Liver (tissue), 9 donors: ENCODE data around the gene DENND2D. TPM values are rescaled to one million over a fixed set of nuclear protein-coding genes. Genes with fewer than 3 reads are reported as not detected.

ENCODE experiments used
- DNase-seq: peaks from one replicate; pipeline ENCODE4 v3.0.0-alpha.2; 2017; ENCODE audit warnings: low spot score
- H3K27ac ChIP-seq, 2 donors: one replicate each; pipeline ENCODE4 v1.7.0; 2013; ENCODE audit warnings: inconsistent platforms in 2 of 2, low read length in 2 of 2, control low read depth in 1 of 2, low read depth in 1 of 2, mild to moderate bottlenecking in 1 of 2
- H3K27me3 ChIP-seq, 4 donors: one replicate each; pipeline versions ENCODE4 v1.6.1 to v1.7.0; 2013; ENCODE audit warnings: low read length in 3 of 4, inconsistent platforms in 1 of 4, mild to moderate bottlenecking in 1 of 4, moderate library complexity in 1 of 4; ENCODE audit not compliant: control insufficient read depth in 4 of 4, insufficient read depth in 4 of 4
- H3K36me3 ChIP-seq, 4 donors: one replicate each; pipeline versions ENCODE4 v1.6.1 to v1.7.0; 2013; ENCODE audit warnings: low read length in 3 of 4, mild to moderate bottlenecking in 3 of 4, low read depth in 1 of 4, moderate library complexity in 1 of 4; ENCODE audit not compliant: control insufficient read depth in 4 of 4, insufficient read depth in 3 of 4
- H3K4me1 ChIP-seq, 4 donors: one replicate each; pipeline versions ENCODE4 v1.6.1 to v1.7.0; 2013; ENCODE audit warnings: low read length in 3 of 4, mild to moderate bottlenecking in 3 of 4, moderate library complexity in 1 of 4; ENCODE audit not compliant: control insufficient read depth in 4 of 4, insufficient read depth in 4 of 4
- H3K4me3 ChIP-seq, 3 donors: one replicate each; pipeline versions ENCODE4 v1.6.1 to v1.7.0; 2013; ENCODE audit warnings: low read length in 3 of 3, control low read depth in 1 of 3, low read depth in 1 of 3, mild to moderate bottlenecking in 1 of 3
- H3K9ac ChIP-seq, 2 donors: one replicate each; pipeline ENCODE4 v1.7.0; 2013; ENCODE audit warnings: low read length in 2 of 2, mild to moderate bottlenecking in 2 of 2, moderate library complexity in 2 of 2, control low read depth in 1 of 2, low read depth in 1 of 2
- H3K9me3 ChIP-seq, 4 donors: one replicate each; pipeline versions ENCODE4 v1.6.1 to v1.7.0; 2013; ENCODE audit warnings: low read length in 3 of 4; ENCODE audit not compliant: control insufficient read depth in 4 of 4
- ATF3 ChIP-seq: IDR thresholded peaks from 2 replicates; pipeline ENCODE4 v1.6.1; 2016; ENCODE audit warnings: antibody characterized with exemption
- CTCF ChIP-seq: fragments of 150-350 bp; IDR thresholded peaks from 2 replicates; pipeline ENCODE4 v1.5.1; 2017; ENCODE audit warnings: improper control_type of control experiment, low read depth, low read length; ENCODE audit not compliant: missing input control
- FOXA1 ChIP-seq: IDR thresholded peaks from 2 replicates; pipeline ENCODE4 v1.6.1; 2016; ENCODE audit warnings: antibody characterized with exemption
- GABPA ChIP-seq, 2 donors: IDR thresholded peaks in 1 of 2; conservative IDR thresholded peaks in 1 of 2; 2 replicates each; pipeline ENCODE4 v1.6.1; 2016; ENCODE audit warnings: antibody characterized with exemption in 2 of 2, mild to moderate bottlenecking in 1 of 2, moderate library complexity in 1 of 2
- HNF4A ChIP-seq, 2 donors: conservative IDR thresholded peaks; 2 replicates each; pipeline ENCODE4 v1.6.1; 2016; ENCODE audit warnings: antibody characterized with exemption in 2 of 2, mild to moderate bottlenecking in 2 of 2
- HNF4G ChIP-seq: IDR thresholded peaks from 2 replicates; pipeline ENCODE4 v1.6.1; 2016; ENCODE audit warnings: antibody characterized with exemption
- MAX ChIP-seq: IDR thresholded peaks from 2 replicates; pipeline ENCODE4 v1.6.1; 2016; ENCODE audit warnings: antibody characterized with exemption
- NR2F2 ChIP-seq: IDR thresholded peaks from 2 replicates; pipeline ENCODE4 v1.6.1; 2016; ENCODE audit warnings: antibody characterized with exemption
- RAD21 ChIP-seq, 2 donors: IDR thresholded peaks; 2 replicates each; pipeline ENCODE4 v1.6.1; 2016; ENCODE audit warnings: antibody characterized with exemption in 2 of 2, mild to moderate bottlenecking in 2 of 2
- REST ChIP-seq: IDR thresholded peaks from 2 replicates; pipeline ENCODE4 v1.6.1; 2016; ENCODE audit warnings: antibody characterized with exemption, mild to moderate bottlenecking
- SP1 ChIP-seq: IDR thresholded peaks from 2 replicates; pipeline ENCODE4 v1.6.1; 2018; ENCODE audit warnings: antibody characterized with exemption, mild to moderate bottlenecking
- ZBTB33 ChIP-seq: IDR thresholded peaks from 2 replicates; pipeline ENCODE4 v1.6.1; 2016; ENCODE audit warnings: antibody characterized with exemption
- WGBS: extraction: QIAGEN DNeasy Blood & Tissue Kit; methylation state at CpG from one replicate; pipeline ENCODE4 v1.1.7; 2013; 5-methylcytosine and 5-hydroxymethylcytosine counted together
- polyA plus RNA-seq, 2 donors: library from polyadenylated mRNA; stranded (reverse) in 1 of 2; unstranded in 1 of 2; fragments of 200-250 nt in 1 of 2; fragments of >200 nt in 1 of 2; fragmentation: Nextera tagmentation in 1 of 2; extraction: Ambion mirVana in 1 of 2; gene quantifications; one replicate each; pipeline versions ENCODE4 v1.2.1 to v1.2.3, GENCODE V29; 2013 to 2015
- total RNA-seq, 2 donors: library from RNA; depleted of rRNA; stranded (reverse); fragments of >200 nt; gene quantifications; one replicate each; pipeline ENCODE4 v1.2.3, GENCODE V29; 2014
- donor health status: healthy.
- donor health status: healthy.
- donor health status: healthy.
- donor health status: healthy.
- donor health status: healthy.

The DENND2D gene
- total and polyA plus RNA-seq, 4 donors = 8.8 to 20.7 (median 12.8) TPM

- no peak overlapping the region for H3K27ac ChIP-seq
Observed at GRCh38 chr1:111184663-111185062, 15.8 kb downstream of the DENND2D start.

GRCh38 chr1:111183308-111184069, 17.0 kb downstream of the DENND2D start:
- Histone ChIP-seq H3K9me3 (no peaks in the 10 kb centered on the region), H3K27ac (no peak overlapping the region), H3K36me3 (peaks cover 3 to 47% (median 45%) of the 10 kb centered on the region in 4 donors), H3K27me3 (no peaks in the 10 kb centered on the region), H3K4me3 (no peak overlapping the region), H3K9ac (no peak overlapping the region), H3K4me1 (peaks cover 0 to 7% (median 1%) of the 10 kb centered on the region in 4 donors)
- WGBS = 94% methylated on average over 6 of the region's 6 CpGs
- no peak for DNase-seq
- TF ChIP-seq RAD21 (IDR thresholded peaks at IDR 0.05) = no peak
- TF ChIP-seq HNF4A (conservative IDR thresholded peaks at IDR 0.05) = no peak
- TF ChIP-seq REST = no peak
- no peak for TF ChIP-seq CTCF
- TF ChIP-seq GABPA (IDR thresholded peaks at IDR 0.05 in 1 of 2, conservative IDR thresholded peaks at IDR 0.05 in 1 of 2) = no peak
- TF ChIP-seq SP1 = no peak

More at GRCh38 chr1:111184663-111185062, 15.8 kb downstream of the DENND2D start:
- H3K9ac ChIP-seq = no peak overlapping the region
- H3K4me3 ChIP-seq = no peak overlapping the region
- TF ChIP-seq FOXA1 = no peak
- no peak for TF ChIP-seq NR2F2
- no peak for TF ChIP-seq HNF4G
- no peak for TF ChIP-seq REST
- no peak for TF ChIP-seq SP1
- TF ChIP-seq ATF3 = no peak
- no peak for TF ChIP-seq MAX
- no peak for TF ChIP-seq ZBTB33
- peaks cover 3 to 50% (median 50%) of the 10 kb centered on the region in 4 donors for H3K36me3 ChIP-seq
- H3K27me3 ChIP-seq = no peaks in the 10 kb centered on the region
- no peaks in the 10 kb centered on the region for H3K9me3 ChIP-seq
- peaks cover 0 to 7% (median 2%) of the 10 kb centered on the region in 4 donors for H3K4me1 ChIP-seq
- DNase-seq = no peak
